Kidney glomerular epithelial cell (primary cell): ENCODE data around the gene ICOSLG.
"Not testable (repeated sequence)": the region's sequence is repeated elsewhere in the genome, so short reads cannot be mapped to it uniquely, and the experiment has no call there.

Experiments
- DNase-seq: peaks from one replicate; lab custom pipeline; 2025; lab: John Stamatoyannopoulos, UW

Gene ICOSLG

DNA sequence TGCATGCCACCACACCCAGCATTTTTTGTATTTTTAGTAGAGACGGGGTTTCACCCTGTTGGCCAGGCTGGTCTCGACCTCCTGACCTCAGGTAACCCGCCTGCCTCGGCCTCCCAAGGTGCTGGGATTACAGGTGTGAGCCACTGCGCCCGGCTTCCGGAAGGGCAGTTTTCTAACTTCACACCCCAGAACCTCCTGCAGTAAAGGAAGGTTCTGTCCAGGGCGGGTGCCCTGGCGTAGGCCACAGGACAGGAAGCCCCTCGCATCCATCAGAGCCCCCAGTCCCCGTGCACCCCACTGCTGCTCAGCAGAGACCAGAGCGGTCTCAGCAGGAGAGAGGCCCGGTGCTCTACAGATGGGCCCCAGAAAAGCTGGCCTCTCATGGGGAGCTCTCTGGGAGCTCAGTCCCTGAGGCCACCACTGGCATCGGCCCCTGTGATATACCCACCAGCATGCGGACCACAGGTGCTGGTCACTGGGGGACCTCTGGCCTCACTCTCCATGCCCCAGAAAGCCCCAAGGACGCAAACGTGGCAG is 25.1 kb upstream of the ICOSLG start:
- DNase-seq, result no peak

DNA sequence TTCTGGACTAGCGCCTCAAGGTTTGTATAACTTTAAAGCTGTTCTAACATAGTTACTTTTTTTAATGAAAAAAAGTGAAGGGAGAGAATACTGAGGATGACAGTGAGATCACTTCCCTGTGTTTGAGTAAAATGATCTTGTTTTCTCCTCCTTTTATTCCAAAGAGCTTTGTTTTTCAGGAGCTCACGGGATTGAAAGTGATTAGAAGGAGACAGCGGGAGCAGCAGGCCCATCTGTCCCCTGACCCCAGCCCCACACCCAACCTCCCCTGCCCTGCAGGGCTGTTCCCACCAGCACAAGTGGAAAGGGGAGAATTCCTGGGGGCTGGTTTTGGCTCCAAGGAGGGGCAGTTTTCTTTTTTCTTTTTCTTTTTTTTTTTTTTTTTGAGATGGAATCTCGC is 23.0 kb upstream of the ICOSLG start:
- no peak for DNase-seq

DNA sequence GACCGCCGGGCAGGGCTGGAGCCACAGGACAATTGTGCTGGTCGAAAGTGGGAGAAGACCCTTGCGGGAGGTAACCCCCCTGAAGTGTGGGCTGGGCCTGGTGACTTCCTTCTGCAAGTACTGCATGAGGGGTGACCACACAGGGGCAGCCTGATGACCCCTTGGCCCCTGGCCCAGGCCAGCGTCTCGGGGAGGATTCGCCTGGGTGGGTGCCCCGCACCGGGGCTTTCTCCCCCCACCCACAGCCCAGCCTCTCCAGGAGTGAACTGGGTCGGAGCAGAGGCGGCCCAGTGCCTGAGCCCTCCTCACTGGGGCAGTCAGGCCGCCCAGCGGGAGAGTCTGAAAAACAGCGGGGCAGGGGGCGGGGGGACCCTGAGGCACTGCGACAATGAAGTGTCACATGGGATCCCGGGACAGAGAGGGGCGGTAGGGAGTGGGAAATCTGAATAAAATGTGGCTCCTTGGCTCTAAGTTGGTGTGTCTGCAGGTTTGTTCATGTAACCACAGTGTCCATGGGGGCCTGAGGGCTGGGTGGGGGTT is 22.5 kb upstream of the ICOSLG start:
- DNase-seq, result no peak

DNA sequence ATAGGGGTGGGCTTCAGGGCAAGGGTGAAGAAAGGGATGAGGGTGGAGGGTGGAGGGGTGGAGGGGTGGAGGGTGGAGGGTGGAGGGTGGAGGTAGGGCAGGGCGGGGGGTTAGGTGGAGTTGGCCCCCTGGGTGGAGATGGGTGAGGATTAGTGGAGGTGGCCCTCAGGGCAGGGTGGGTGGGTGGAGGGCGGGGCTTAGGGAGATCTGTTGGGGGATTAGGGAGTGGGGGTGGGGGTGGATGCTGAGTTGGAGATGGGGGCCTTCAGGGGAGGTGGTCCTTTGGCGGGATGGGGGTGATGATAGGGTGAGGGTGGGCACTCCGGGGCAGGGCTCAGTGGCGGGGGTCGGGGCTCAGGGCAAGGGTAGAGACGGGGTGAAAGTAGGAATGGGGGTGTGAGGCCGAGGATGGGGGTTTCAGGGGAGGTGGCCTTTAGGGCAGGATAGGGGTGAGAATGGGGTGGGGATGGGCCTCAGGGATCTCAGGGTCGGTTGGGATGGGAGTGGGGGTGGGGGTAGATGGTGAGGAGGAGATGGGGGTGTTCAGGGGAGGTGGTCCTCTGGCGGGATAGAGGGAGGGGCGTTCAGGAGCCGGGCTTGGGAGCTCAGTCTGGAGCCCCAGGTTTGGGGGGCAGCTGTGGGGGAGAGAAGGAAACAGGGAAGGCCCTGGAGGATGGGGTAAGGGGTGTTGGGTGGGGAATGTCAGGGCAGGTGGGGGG is 21.8 kb upstream of the ICOSLG start:
- DNase-seq, result no peak

DNA sequence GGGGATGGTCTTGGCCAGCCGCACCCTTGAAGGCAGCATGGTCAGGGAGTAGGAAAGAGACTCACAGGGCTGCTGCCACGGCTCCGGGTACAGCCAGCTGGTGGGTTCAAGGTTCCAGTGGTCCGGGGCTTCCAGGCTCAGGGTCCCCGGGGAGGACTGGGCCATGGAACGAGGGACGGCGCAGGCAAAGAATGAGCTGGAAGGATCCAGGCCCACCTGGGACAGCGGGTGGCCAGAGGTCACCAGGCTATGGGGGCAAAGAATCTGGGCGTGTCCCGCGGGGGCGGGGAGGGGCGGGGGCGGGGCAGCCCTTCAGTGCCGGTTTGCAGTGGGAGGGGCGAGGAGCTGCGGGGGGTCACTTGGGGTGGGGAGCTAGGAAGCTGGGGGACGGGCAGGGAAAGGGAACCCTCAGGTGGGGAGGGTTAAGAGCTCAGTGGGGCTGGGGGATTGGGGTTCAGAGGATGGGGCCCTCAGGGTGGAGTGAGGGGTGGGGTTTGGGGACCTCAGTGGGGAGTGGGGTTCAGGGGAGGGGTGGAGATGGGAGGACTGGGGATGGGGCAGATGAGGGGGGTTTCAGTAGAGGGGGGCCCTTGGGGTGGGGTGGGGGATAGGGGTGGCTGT is 21.0 kb upstream of the ICOSLG start, which contains the start of gene DNMT3L:
DNMT3L (minus strand) TSS at position 223 of the 621 bp plus-strand sequence. CDS start 638 bp downstream, outside the sequence.
- no peak for DNase-seq

DNA sequence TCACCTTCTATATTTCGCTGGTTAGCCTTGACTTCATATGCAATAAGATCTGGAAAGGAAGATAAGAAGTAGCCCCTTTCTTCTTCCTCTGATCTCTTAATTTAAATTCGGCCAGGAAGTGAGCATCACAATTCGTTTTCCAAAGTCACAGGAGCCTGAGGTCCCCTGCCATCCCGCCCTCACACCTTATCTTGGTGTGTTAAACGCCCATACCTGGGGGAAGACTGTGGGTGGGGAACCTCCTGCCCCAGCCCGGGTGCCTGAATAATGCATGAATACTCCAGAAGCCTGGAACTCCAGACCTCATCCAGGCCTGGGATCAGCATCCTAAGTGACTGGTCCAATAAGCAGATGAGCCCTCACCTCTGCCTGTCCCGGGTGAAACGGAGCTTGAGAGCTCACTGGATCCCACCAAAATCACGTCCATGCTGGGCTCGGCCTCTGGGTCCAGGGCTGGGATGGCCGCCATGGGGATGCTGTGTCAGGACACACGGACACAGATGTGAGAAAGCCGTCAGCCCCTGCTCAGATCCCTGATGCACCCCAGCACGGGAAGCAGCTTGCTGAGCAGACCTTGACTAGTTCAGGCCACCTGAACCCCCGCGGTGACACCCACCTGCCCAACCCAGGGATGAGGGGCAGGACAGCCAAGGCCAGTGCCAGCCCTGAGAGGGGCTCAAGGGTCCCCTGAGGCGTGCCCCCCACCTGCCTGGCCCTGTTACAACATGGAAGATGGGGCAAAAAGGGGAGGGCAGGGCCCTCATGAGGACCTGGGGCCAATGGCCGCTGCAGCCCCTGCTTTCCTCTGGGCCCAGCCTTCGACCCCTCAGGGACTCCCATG is 20.3 kb upstream of the ICOSLG start:
- no peak for DNase-seq

DNA sequence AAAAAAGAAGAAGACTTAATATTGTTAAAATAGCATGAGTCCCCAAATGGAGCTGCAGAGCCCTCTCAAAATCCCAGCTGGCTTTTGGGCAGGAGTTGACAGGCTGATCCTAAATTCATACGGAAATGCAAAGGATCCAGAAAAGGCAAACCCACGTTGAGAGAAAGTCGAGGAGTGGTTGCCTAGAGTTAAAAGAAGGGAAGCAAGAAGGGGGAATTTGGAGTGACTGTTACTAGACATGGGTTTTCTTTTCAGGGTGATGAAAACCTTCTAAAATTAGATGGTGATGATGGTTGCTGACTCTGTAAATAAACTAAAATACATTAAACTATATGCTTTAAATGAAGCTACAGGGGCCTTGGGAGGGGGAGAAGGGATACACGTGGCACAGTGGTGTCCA is 19.3 kb upstream of the ICOSLG start:
- DNase-seq, result no peak

DNA sequence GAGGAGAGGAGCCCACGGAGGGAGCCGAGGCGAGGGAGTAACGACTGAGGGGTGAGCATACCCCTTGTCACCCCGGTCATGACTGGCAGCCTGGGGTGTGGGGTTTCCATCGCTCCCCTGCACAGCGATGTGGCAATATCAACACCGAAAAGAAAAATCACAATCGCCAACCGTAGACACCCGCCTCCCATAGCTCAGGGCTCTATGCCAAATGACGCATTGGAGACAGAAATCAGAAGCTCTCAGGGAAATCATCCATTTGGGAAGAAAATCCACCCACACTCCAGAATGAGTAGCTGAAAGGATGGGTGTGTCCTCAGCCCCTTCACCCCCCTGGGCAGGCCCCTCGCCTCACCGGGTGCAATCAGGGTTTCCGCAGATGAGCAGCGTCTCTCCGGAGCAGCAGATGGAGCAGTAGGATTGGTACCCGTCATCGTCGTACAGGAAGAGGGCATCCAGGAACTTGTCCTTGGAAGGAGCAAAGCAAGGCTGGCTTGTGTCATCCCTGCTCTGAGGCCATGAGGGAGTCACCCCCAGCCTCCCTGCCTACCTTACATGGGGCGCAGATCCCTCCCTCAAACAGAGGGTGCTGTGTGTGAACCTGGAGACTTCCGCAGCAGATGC is 18.5 kb upstream of the ICOSLG start:
- DNase-seq, result no peak

DNA sequence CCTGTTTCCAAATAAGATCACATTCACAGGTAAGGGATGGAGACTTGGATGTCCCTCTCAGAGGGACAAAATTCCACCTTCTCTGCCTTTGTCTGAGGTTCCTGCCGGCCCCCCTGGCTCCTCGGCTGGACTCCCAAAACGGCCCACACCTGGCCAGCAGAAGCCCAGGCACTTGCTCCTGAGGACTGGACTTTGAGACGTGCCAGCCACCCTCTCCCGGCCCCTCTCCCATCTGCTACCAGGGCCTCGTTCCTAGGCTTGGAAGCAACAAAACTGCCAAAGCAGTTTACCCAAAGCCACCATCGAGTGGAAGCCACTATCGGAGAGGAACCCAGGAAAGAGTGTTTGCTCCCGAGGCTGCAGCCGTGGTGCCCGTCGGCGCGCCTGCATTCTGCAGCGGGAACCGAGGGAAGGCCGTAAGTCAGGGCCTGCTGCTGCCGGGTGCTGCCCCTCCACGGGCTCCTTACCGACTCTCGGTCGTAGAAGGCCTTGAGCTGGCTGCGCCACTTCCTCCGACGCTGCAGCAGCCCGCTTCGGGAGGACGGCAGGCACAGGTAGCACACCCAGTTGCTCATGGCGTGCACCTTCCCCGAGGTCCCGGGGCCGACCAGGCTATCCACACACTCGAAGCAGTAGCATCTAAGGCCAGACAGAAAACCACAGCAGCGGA is 17.4 kb upstream of the ICOSLG start:
- DNase-seq, result no peak

DNA sequence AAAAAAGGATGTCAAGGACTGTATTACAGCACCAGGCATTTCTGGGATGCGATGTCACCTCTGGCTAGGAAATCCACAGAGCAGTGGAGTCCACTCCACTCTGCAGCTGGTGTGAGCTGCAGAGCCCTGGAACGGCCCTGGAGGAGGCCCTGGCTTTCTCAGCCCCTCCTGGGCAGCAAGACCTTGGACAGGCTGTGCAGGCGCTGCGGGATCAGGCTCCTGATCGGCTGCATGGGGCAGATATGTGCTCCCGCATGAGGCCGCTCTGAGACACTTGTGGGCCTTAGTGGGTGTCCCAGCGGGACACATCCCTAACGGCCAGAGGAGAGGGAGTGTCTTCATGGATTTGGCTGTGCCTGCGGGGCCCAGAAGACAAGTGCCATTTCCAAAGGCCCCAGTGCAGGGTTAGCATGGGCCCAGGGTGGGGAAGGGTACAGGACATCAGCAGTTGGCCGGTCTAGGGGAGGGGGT is 14.8 kb upstream of the ICOSLG start:
- no peak for DNase-seq

DNA sequence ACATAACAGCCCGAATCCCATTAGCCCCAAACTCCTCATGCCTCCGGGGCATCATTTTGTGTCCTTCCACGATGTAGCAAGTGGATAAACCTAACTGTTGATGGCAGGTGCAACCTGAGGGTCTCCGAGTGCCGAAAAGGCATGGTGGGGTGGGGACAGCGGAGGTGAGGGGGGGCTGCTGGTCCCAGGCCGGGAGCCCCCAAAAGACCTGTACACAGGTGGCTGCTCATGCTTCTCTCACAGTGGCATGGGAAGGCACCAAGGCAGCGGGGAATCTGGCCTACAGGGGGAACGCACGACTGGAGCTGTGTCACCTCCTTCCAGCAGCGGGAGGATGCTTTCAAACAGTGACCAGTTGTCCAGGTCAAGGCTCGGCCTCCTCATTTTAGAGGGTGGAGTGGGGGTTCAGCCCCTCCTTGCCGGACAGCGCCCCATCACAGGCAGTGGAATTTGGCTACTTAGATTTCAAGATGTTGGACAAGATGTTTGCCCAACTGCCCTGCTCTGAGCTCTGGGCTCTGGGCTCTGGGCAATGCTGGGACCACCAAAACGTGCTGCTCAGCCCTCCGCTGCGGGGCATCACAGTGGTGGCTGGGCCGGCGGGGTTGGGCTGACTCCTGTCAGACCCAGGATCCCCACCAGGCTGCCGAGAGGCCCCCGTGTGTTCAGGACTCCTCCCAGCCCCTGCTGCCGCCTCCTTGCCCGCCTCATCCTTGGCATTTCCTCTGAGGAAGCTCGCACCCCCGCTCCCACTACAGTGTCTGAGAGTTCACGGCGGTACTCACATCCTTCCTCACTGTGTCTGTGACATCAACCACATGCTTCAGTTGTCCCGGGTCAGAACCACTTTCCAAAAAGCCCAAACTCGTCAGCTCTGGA is 13.3 kb upstream of the ICOSLG start:
- DNase-seq, result no peak

DNA sequence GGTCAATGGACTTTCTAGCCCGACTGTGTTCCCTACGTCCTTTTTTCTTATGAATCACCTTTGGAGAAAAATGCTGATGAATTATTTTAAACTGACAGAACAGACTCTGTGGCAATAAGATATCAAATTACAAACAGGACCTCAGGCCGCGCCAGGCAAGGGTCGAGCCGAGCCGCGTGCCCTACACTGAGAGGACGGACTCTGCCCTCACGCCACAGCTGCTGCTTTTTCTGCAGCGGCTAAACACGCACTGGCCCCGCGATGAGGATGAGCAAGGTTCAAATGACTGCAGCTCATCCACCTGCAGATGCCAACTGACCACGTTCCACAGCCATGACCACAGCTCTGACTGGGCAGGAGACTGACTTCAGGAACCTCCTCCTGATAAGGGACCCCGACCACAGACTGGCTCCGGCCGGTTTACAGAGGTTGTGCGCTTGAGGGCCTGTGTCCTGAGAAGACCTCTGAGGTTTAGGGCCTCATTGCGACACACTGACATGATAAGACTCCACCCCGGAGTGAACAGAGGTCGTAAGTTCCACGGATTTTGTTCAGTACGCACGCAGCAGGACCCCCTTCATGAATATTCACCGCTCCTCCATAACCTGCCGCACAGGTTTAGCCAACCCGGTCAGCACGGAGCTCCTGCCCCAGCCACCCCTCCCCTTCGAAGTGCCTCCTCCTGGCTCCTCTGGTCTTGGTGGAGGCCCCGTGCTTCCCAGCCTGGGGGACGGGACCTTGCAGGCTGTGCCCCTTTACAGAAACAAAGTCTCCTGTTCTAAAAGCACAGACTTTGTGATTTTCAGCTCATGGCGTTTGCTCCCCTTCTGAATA is 8.7 kb upstream of the ICOSLG start:
- DNase-seq, result not testable (repeated sequence)

DNA sequence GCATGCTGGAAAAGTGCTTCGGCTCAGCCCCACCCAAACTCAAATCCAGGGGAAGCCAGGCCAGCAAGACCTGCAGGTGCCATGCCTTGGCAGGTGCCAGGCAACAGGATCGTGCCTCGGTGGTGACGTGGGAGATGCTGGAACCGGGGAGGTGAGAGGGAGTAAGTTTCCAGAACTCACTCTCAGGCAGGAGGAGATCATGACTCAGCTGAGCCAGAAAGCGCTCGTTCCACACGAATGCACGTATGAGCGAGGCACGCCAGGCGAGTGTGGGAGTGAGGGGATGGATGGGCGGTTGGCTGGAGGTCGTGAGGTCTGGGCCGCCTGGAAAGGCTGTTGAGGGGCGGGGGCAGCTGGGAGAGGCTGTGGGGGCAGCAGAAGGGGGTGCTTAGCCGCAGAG is 7.2 kb upstream of the ICOSLG start:
- DNase-seq, result not testable (repeated sequence)

DNA sequence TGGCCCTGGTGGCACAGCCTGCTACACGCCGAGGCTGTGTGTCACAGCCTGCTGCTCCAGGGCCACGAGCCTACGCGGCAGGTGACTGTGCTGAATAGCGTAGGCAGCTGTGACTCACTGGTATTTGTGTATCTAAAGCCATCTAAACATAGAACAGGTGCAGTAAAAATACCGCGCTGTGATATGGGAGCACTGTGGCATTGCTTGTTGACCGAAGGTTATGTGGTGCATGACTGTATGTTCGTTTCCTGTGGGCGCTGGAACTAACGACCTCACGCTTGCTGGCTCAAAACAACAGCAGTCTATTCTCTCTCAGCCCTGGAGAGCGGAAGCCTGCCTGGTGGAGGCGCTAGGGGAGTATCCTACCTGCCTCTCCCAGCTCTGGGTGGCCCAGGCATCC is 3.2 kb upstream of the ICOSLG start:
- DNase-seq, result not testable (repeated sequence)

DNA sequence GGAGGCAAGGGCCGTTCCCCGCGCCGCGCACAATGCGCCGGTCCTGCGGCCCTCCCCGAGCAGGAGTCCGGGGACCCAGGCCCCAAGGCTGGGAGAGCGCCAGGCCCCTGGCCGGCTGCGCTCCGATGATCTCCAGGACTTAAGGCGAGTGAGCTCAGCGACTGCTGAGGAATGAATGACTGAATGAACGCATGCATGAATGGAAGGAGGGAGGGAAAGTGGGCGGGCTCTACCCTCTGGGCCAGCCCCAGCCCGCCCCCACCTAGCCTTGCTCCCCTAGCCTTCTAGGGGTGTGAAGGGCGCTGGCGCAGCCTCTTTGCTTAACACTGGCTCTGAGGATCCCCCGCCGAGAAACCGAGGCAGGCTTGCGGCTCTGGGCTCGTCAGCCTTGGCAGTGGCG is 538 bp upstream of the ICOSLG start:
- DNase-seq, result not testable (repeated sequence)

DNA sequence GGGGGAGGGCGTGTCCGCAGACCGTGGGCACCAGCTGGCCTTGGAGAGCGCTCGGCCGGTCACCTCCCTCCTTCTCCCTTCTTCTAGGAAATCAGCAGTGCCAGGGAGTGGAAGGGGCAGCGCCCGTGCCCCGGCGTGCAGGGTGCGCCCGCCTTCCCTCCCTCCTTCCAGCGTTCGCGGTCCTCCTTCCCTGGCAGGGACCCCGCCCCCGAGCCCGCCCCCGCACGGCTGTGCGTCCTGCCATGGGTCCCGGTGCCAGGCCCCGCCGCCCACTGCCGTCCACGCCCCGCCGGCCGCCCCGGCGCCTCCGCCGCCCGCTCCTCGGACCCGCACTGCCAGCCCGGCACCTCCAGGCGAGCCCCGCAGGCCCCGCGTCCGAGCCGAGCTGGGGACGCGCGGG is 390 bp downstream of the ICOSLG start:
- DNase-seq, result not testable (repeated sequence)

DNA sequence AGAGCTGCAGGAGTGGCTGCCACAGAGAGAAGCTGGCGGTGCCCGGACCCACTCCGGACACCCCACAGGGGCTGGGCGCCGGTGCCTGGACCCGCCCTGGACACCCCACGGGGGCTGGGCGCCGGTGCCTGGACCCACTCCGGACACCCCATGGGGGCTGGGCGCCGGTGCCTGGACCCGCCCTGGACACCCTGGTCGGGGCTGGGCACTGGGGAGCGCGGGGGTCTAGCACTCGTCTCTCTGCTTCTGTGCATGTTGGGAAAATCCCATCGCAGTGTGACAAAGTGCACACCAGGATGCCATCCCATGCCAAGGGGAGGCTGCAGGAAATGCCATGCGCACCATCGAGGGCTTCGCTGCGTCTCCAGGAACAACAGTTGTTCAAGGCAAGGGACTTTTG is 11.2 kb downstream of the ICOSLG start:
- DNase-seq, result not testable (repeated sequence)

DNA sequence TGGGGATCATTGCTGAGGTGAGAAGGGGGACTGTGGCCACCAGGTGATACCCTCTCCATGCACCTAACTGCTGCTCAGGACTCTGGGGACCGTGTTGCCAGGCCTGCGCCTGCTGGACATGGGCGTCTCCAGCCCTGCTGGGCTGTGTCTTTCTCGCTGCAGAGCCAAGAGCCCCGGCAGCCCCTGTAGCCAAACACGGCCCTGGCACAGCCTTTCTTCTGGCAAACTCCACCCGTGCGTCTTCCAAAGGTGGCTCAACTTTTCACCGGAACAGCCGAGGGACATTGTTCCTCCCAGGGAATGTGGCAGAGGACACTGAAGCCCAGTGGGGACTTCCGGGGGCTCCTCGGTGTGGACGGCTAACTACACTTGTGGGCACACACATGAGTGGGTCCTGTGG is 12.6 kb downstream of the ICOSLG start:
- not testable (repeated sequence) for DNase-seq

DNA sequence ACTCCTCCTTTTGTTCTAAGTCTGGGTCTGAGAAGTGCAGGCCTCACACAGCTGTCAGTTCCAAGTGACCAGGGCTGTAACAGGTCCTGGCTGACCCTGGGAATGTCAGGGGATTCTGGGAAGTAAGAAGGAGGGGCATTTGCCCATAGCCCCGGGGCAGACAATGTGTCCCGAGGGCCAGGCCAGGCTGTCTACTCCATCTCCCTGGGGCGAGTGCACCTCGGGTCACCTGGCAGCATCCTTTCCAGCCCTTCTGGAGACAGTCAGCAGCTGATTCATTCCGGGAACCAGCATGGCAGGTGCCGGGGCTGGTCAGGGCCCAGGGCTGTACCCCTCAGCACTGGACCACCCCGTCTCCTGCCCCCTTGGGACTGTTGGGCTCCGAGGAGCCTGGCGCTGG is 13.1 kb downstream of the ICOSLG start:
- DNase-seq, result not testable (repeated sequence)
